ENCODE measurements around the gene SEC14L3. TPM values are rescaled to one million over a fixed set of nuclear protein-coding genes. Genes with fewer than 3 reads are reported as not detected.

Gene SEC14L3
- total RNA-seq, 2 donors from 2014 or later, result not detected

- Histone ChIP-seq H3K4me1 (peaks cover 0 to 4% of the 10 kb centered on the region in 2 donors), H3K27me3 (peaks cover 6 to 12% of the 10 kb centered on the region in 2 donors), H3K36me3 (no peaks in the 10 kb centered on the region), H3K27ac (no peak overlapping the region), H3K4me3 (no peak overlapping the region), H3K9me3 (no peaks in the 10 kb centered on the region)
- DNase-seq (ENCODE audit: low spot score), result no peak
- TF ChIP-seq, protein P1, sequence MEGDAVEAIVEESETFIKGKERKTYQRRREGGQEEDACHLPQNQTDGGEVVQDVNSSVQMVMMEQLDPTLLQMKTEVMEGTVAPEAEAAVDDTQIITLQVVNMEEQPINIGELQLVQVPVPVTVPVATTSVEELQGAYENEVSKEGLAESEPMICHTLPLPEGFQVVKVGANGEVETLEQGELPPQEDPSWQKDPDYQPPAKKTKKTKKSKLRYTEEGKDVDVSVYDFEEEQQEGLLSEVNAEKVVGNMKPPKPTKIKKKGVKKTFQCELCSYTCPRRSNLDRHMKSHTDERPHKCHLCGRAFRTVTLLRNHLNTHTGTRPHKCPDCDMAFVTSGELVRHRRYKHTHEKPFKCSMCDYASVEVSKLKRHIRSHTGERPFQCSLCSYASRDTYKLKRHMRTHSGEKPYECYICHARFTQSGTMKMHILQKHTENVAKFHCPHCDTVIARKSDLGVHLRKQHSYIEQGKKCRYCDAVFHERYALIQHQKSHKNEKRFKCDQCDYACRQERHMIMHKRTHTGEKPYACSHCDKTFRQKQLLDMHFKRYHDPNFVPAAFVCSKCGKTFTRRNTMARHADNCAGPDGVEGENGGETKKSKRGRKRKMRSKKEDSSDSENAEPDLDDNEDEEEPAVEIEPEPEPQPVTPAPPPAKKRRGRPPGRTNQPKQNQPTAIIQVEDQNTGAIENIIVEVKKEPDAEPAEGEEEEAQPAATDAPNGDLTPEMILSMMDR (IDR thresholded peaks at IDR 0.05), result no peak
Measured at GRCh38 chr22:30503551-30503950, 31.7 kb upstream of the SEC14L3 start.

DNA sequence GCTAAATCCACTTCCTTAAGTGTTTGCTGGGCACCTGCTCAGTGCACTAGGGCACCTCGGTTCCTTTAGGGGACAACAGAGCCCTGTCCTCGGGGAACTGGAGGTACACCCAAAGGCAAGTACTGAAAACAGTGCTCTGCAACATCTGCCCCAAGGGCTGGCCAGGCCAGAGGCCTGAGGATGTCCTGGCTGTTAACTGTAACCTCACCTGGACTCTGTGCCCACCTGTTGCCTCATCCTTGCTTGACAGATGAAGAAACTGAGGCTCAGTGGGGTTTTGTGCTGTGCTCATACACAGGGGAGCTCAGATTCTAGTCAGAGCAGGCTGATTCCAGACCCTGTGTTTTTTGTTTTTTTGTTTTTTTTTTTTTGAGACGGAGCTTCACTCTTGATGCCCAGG, 31.1 kb upstream of the SEC14L3 start:
- Histone ChIP-seq H3K4me1 (peaks cover 0 to 4% of the 10 kb centered on the region in 2 donors), H3K27ac (no peak overlapping the region), H3K9me3 (no peaks in the 10 kb centered on the region), H3K27me3 (peaks cover 6 to 10% of the 10 kb centered on the region in 2 donors), H3K36me3 (no peaks in the 10 kb centered on the region), H3K4me3 (no peak overlapping the region)
- TF ChIP-seq, protein P1 (IDR thresholded peaks at IDR 0.05), result no peak
- DNase-seq (ENCODE audit: low spot score), result no peak

DNA sequence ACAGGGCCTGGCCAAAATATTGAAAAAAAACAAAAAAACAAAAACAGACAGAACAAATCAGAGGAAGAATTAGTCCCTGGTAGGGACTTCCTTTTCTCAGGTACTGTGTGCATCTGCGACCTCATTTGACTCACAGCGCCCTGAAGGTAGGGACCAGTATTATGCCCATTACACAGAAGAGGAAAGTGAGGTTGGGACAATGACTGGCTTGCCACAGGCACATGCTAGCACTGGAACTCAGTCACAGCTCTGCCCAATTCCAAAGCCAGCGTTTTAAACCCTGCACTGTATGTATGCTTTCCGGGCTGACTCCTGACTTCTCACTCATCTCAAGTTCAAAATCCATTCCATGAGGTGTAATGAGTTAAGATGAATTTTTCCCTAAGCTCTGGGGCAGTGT, 30.3 kb upstream of the SEC14L3 start:
- Histone ChIP-seq H3K27me3 (peaks cover 6 to 7% of the 10 kb centered on the region in 2 donors), H3K9me3 (no peaks in the 10 kb centered on the region), H3K4me3 (no peak overlapping the region), H3K27ac (no peak overlapping the region), H3K36me3 (no peaks in the 10 kb centered on the region), H3K4me1 (peaks cover 0 to 4% of the 10 kb centered on the region in 2 donors)
- no peak for DNase-seq (ENCODE audit: low spot score)
- TF ChIP-seq, protein P1 (IDR thresholded peaks at IDR 0.05), result no peak

- Histone ChIP-seq H3K9me3 (no peaks in the 10 kb centered on the region), H3K27me3 (peaks cover 5 to 6% of the 10 kb centered on the region in 2 donors), H3K36me3 (no peaks in the 10 kb centered on the region), H3K27ac (no peak overlapping the region), H3K4me3 (no peak overlapping the region), H3K4me1 (peaks cover 0 to 4% of the 10 kb centered on the region in 2 donors)
- no peak for DNase-seq (ENCODE audit: low spot score)
- TF ChIP-seq, protein P1 (IDR thresholded peaks at IDR 0.05), result no peak
Measured at GRCh38 chr22:30500628-30501027, 28.8 kb upstream of the SEC14L3 start.

GRCh38 chr22:30497466-30498150, 25.8 kb upstream of the SEC14L3 start:
- no peaks in the 10 kb centered on the region for H3K4me1 ChIP-seq
- no peaks in the 10 kb centered on the region for H3K9me3 ChIP-seq
- no peaks in the 10 kb centered on the region for H3K36me3 ChIP-seq
- H3K4me3 ChIP-seq, result no peak overlapping the region
- no peak for DNase-seq (ENCODE audit: low spot score)
- no peak overlapping the region for H3K27ac ChIP-seq
- no peaks in the 10 kb centered on the region for H3K27me3 ChIP-seq
- TF ChIP-seq, protein P1 (IDR thresholded peaks at IDR 0.05), result no peak

All from right atrium auricular region (tissue), 2 donors.